Activated CD8-positive, alpha-beta memory T cell treated with anti-CD3 and anti-CD28 coated beads, Interleukin-2, amount 10 ng/mL, durations not matched to agents 7 days and 5 days (primary cell): ENCODE data around the gene ROBO1. TPM values are rescaled to one million over a fixed set of nuclear protein-coding genes. Genes with fewer than 3 reads are reported as not detected.
"Not testable (repeated sequence)": the region's sequence is repeated elsewhere in the genome, so short reads cannot be mapped to it uniquely, and the experiment has no call there.

Source experiments
- ATAC-seq: fragments of 150-1000 bp; cut with Tn5 transposase; one replicate; pipeline ENCODE4 v1.10.0; 2021; ENCODE audit warnings: moderate library complexity
- CTCF ChIA-PET: fragments of 350-600 bp; sonication (Branson Sonifier 250); formaldehyde crosslinking; loops from one replicate; lab custom pipeline; 2021; ENCODE audit warnings: antibody characterized with exemption; lab: Charles Lee
- DNase-seq: peaks from one replicate; pipeline ENCODE4 v3.0.0-alpha.2; 2020
- H3K27ac Mint-ChIP-seq: one replicate; pipeline ENCODE4 v1.8.0; 2021; ENCODE audit warnings: mild to moderate bottlenecking, mixed read lengths
- H3K27me3 Mint-ChIP-seq: one replicate; pipeline ENCODE4 v1.8.0; 2021; ENCODE audit warnings: mixed read lengths
- H3K36me3 Mint-ChIP-seq: one replicate; pipeline ENCODE4 v1.8.0; 2021; ENCODE audit warnings: mild to moderate bottlenecking, mixed read lengths
- H3K4me1 Mint-ChIP-seq: one replicate; pipeline ENCODE4 v1.8.0; 2021; ENCODE audit warnings: mixed read lengths
- H3K4me3 Mint-ChIP-seq: one replicate; pipeline ENCODE4 v1.8.0; 2021; ENCODE audit warnings: mild to moderate bottlenecking, moderate library complexity, mixed read lengths
- H3K9me3 Mint-ChIP-seq: one replicate; pipeline ENCODE4 v1.8.0; 2022; ENCODE audit warnings: low read depth, mixed read lengths
- total RNA-seq, 2 experiments: library from RNA; stranded (reverse); gene quantifications; one replicate each; pipeline ENCODE4 v1.2.3, GENCODE V29; 2021

The ROBO1 gene
- total RNA-seq, 2 experiments from 2014 or later, result 0.32 to 0.87 TPM

- Mint-ChIP-seq H3K9me3 (peaks cover 2% of the 10 kb centered on the region), H3K27ac (no peak overlapping the region), H3K4me3 (no peak overlapping the region), H3K36me3 (no peaks in the 10 kb centered on the region), H3K4me1 (no peaks in the 10 kb centered on the region), H3K27me3 (no peaks in the 10 kb centered on the region)
- CTCF ChIA-PET, result no interaction called here
- ATAC-seq, result no peak
- DNase-seq, result no peak
Observed at GRCh38 chr3:78697426-78697825, 1070.4 kb downstream of the ROBO1 start.

DNA sequence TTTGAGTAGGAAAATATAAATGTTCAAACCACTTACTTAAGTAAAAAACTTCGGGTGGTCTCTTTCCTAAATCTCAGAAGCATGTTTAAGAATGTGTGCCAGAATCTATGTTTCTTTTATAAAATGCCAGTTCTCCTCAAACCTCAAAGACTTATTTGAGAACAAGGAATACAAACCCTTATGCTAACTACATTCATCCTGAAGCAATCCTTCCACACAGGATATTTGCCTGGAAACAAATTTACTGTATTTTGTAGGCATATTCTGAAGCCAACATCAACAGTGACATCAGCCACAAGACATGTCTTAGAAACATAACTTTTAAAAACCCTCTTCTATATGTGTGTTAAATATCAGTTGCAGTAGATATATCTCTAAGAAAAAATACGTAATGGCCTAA is 1077.0 kb downstream of the ROBO1 start:
- H3K27ac Mint-ChIP-seq, result no peak overlapping the region
- no peaks in the 10 kb centered on the region for H3K36me3 Mint-ChIP-seq
- CTCF ChIA-PET, result no interaction called here
- H3K4me3 Mint-ChIP-seq, result no peak overlapping the region
- DNase-seq (no peak), ATAC-seq (no peak)
- H3K27me3 Mint-ChIP-seq, result no peaks in the 10 kb centered on the region
- no peaks in the 10 kb centered on the region for H3K4me1 Mint-ChIP-seq
- H3K9me3 Mint-ChIP-seq, result no peaks in the 10 kb centered on the region

DNA sequence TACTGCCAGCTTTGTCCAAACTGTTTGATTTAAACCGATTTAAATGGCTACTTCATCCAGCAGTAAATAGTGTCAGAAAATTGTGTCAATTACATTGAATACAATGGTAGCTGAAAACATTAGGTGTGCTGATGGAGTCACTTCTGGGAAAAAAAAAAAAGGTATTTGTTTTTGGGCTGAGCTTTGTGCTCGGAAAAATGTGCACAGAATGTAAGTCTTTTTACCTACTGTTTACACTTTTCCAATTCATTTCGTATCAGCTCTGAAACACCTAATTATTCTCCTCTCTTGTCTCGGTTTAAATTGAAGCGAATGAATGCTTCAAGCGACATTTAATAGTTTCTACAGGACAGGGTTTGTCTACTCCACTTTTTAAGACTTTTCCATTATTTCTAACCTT is 1078.4 kb downstream of the ROBO1 start:
- CTCF ChIA-PET, result no interaction called here
- no peak for DNase-seq
- no peak for ATAC-seq
- Mint-ChIP-seq H3K27me3 (no peaks in the 10 kb centered on the region), H3K27ac (no peak overlapping the region), H3K4me1 (no peaks in the 10 kb centered on the region), H3K9me3 (no peaks in the 10 kb centered on the region), H3K36me3 (no peaks in the 10 kb centered on the region), H3K4me3 (no peak overlapping the region)

- ATAC-seq, result no peak
- DNase-seq, result no peak
- no peaks in the 10 kb centered on the region for H3K36me3 Mint-ChIP-seq
- no peaks in the 10 kb centered on the region for H3K9me3 Mint-ChIP-seq
- CTCF ChIA-PET, result no interaction called here
- H3K4me1 Mint-ChIP-seq, result no peaks in the 10 kb centered on the region
- H3K27me3 Mint-ChIP-seq, result no peaks in the 10 kb centered on the region
- H3K4me3 Mint-ChIP-seq, result no peak overlapping the region
- no peak overlapping the region for H3K27ac Mint-ChIP-seq
Observed at GRCh38 chr3:78687520-78687919, 1080.3 kb downstream of the ROBO1 start.

GRCh38 chr3:78683284-78683683 is 1084.5 kb downstream of the ROBO1 start:
- H3K27me3 Mint-ChIP-seq, result no peaks in the 10 kb centered on the region
- no peak overlapping the region for H3K4me3 Mint-ChIP-seq
- no peaks in the 10 kb centered on the region for H3K4me1 Mint-ChIP-seq
- ATAC-seq (no peak), DNase-seq (no peak)
- H3K27ac Mint-ChIP-seq, result no peak overlapping the region
- no peaks in the 10 kb centered on the region for H3K9me3 Mint-ChIP-seq
- H3K36me3 Mint-ChIP-seq, result no peaks in the 10 kb centered on the region
- CTCF ChIA-PET, result no interaction called here

DNA sequence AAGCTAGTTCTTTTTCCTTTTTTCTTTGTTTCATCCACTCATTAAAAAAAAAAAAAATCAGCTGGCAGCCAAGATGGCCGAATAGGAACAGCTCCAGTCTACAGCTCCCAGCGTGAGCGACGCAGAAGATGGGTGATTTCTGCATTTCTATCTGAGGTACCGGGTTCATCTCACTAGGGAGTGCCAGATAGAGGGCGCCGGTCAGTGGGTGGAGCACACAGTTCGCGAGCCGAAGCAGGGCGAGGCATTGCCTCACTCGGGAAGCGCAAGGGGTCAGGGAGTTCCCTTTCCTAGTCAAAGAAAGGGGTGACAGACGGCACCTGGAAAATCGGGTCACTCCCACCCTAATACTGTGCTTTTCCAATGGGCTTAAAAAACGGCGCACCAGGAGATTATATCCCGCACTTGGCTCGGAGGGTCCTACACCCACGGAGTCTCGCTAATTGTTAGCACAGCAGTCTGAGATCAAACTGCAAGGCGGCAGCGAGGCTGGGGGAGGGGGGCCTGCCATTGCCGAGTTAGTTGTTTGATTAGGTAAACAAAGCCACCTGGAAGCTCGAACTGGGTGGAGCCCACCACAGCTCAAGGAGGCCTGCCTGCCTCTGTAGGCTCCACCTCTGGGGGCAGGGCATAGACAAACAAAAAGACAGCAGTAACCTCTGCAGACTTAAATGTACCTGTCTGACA is 1092.5 kb downstream of the ROBO1 start:
- DNase-seq, CTCF ChIA-PET, H3K4me3 Mint-ChIP-seq, H3K27me3 Mint-ChIP-seq, H3K9me3 Mint-ChIP-seq, H3K36me3 Mint-ChIP-seq, H3K4me1 Mint-ChIP-seq, H3K27ac Mint-ChIP-seq, ATAC-seq: not testable (repeated sequence)

- no peaks in the 10 kb centered on the region for H3K36me3 Mint-ChIP-seq
- CTCF ChIA-PET, result no interaction called here
- H3K27me3 Mint-ChIP-seq, result no peaks in the 10 kb centered on the region
- H3K4me1 Mint-ChIP-seq, result no peaks in the 10 kb centered on the region
- H3K27ac Mint-ChIP-seq, result no peak overlapping the region
- DNase-seq (no peak), ATAC-seq (no peak)
- H3K9me3 Mint-ChIP-seq, result peaks cover 4% of the 10 kb centered on the region
- H3K4me3 Mint-ChIP-seq, result no peak overlapping the region
Observed at GRCh38 chr3:78670746-78671145, 1097.1 kb downstream of the ROBO1 start.

DNA sequence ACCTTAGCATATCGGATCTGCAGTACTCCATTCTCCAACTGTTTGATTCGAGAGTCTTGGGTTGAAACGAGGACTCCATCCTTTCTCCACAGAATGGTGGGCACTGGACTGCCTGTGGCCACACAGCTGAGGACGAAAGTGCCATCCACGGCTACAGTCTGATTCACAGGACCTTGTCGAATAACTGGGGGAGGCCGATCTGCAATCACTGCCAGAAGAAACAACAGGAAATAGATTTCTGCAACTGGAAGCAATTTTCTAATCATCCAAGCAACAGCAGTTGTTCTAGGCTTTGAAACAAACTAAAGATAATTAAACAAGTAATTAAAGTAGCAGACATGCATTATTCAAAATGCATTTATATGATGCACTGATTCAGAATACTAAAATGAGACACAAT is 1097.7 kb downstream of the ROBO1 start:
- ATAC-seq (no peak), DNase-seq (no peak)
- Mint-ChIP-seq H3K4me1 (no peaks in the 10 kb centered on the region), H3K4me3 (no peak overlapping the region), H3K27ac (no peak overlapping the region), H3K9me3 (peaks cover 4% of the 10 kb centered on the region), H3K36me3 (no peaks in the 10 kb centered on the region), H3K27me3 (no peaks in the 10 kb centered on the region)
- CTCF ChIA-PET, result no interaction called here

DNA sequence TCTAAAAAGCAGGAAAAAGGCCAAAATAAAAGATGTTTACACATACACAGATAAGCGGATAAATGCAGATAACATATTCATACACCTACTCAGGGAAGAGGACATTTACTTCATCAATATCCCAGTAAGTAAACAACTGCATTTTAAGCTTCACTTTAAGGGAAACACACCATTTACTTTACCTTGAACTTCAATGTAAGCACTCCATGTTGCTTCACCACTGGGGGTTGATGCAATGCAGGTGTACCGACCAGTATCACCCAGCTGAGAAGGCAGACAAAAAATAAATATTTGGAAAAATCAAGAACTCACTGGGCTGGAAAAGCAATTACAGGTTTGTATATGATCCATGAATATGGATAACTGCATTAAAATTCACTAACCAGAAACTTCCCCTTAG is 1099.5 kb downstream of the ROBO1 start:
- H3K27me3 Mint-ChIP-seq, result no peaks in the 10 kb centered on the region
- H3K4me1 Mint-ChIP-seq, result no peaks in the 10 kb centered on the region
- ATAC-seq (no peak), DNase-seq (no peak)
- H3K36me3 Mint-ChIP-seq, result no peaks in the 10 kb centered on the region
- no peak overlapping the region for H3K27ac Mint-ChIP-seq
- peaks cover 2% of the 10 kb centered on the region for H3K9me3 Mint-ChIP-seq
- CTCF ChIA-PET, result no interaction called here
- H3K4me3 Mint-ChIP-seq, result no peak overlapping the region

- H3K9me3 Mint-ChIP-seq, result peaks cover 2% of the 10 kb centered on the region
- no peaks in the 10 kb centered on the region for H3K27me3 Mint-ChIP-seq
- CTCF ChIA-PET, result no interaction called here
Observed at GRCh38 chr3:78666470-78666800, 1101.4 kb downstream of the ROBO1 start.

GRCh38 chr3:78665776-78666469 is 1101.9 kb downstream of the ROBO1 start:
- CTCF ChIA-PET, result no interaction called here

More at GRCh38 chr3:78666470-78666800, 1101.4 kb downstream of the ROBO1 start:
- Mint-ChIP-seq H3K36me3 (no peaks in the 10 kb centered on the region), H3K27ac (no peak overlapping the region), H3K4me1 (no peaks in the 10 kb centered on the region), H3K4me3 (no peak overlapping the region)
- ATAC-seq (no peak), DNase-seq (no peak)

DNA sequence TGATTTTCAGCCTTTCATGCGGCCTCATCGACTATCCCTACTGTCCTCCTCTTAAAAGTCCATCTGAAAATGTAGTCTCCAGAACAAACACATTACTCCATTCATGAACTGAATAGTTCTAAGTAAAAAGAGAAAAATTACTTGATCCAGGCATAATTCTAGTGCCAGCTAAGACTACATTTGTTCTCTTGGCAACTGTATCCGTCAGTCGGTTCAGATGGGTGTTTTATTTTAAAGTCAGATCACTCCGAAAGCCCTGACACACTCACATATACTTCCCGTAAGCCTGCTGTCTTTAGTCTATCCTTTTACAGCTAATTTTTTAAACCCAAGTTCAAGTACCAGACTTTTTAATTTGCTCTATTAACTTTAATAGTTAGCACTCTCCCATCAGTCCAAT is 1102.7 kb downstream of the ROBO1 start:
- DNase-seq (no peak), ATAC-seq (no peak)
- Mint-ChIP-seq H3K27ac (no peak overlapping the region), H3K9me3 (no peaks in the 10 kb centered on the region), H3K36me3 (no peaks in the 10 kb centered on the region), H3K4me3 (no peak overlapping the region), H3K27me3 (no peaks in the 10 kb centered on the region), H3K4me1 (no peaks in the 10 kb centered on the region)
- CTCF ChIA-PET, result no interaction called here

More at GRCh38 chr3:78665776-78666469, 1101.9 kb downstream of the ROBO1 start:
- ATAC-seq (no peak), DNase-seq (no peak)
- Mint-ChIP-seq H3K4me3 (no peak overlapping the region), H3K36me3 (no peaks in the 10 kb centered on the region), H3K27me3 (no peaks in the 10 kb centered on the region), H3K4me1 (no peaks in the 10 kb centered on the region), H3K27ac (no peak overlapping the region), H3K9me3 (peaks cover 2% of the 10 kb centered on the region)

GRCh38 chr3:78660957-78661356 is 1106.8 kb downstream of the ROBO1 start:
- CTCF ChIA-PET, result no interaction called here
- H3K4me3 Mint-ChIP-seq, result no peak overlapping the region
- ATAC-seq, result no peak
- no peak overlapping the region for H3K27ac Mint-ChIP-seq
- H3K36me3 Mint-ChIP-seq, result no peaks in the 10 kb centered on the region
- no peaks in the 10 kb centered on the region for H3K27me3 Mint-ChIP-seq
- no peak for DNase-seq
- no peaks in the 10 kb centered on the region for H3K4me1 Mint-ChIP-seq
- no peaks in the 10 kb centered on the region for H3K9me3 Mint-ChIP-seq

- ATAC-seq, result no peak
- Mint-ChIP-seq H3K36me3 (no peaks in the 10 kb centered on the region), H3K27ac (no peak overlapping the region), H3K4me1 (no peaks in the 10 kb centered on the region), H3K9me3 (no peaks in the 10 kb centered on the region), H3K27me3 (no peaks in the 10 kb centered on the region), H3K4me3 (no peak overlapping the region)
- no peak for DNase-seq
- CTCF ChIA-PET, result no interaction called here
Observed at GRCh38 chr3:78659386-78659987, 1108.3 kb downstream of the ROBO1 start.
